Measurements from ENCODE around the gene PLXNA4.

GRCh38 chr7:132518102-132518838, 58.0 kb downstream of the PLXNA4 start:
- TF ChIP-seq, protein P1, sequence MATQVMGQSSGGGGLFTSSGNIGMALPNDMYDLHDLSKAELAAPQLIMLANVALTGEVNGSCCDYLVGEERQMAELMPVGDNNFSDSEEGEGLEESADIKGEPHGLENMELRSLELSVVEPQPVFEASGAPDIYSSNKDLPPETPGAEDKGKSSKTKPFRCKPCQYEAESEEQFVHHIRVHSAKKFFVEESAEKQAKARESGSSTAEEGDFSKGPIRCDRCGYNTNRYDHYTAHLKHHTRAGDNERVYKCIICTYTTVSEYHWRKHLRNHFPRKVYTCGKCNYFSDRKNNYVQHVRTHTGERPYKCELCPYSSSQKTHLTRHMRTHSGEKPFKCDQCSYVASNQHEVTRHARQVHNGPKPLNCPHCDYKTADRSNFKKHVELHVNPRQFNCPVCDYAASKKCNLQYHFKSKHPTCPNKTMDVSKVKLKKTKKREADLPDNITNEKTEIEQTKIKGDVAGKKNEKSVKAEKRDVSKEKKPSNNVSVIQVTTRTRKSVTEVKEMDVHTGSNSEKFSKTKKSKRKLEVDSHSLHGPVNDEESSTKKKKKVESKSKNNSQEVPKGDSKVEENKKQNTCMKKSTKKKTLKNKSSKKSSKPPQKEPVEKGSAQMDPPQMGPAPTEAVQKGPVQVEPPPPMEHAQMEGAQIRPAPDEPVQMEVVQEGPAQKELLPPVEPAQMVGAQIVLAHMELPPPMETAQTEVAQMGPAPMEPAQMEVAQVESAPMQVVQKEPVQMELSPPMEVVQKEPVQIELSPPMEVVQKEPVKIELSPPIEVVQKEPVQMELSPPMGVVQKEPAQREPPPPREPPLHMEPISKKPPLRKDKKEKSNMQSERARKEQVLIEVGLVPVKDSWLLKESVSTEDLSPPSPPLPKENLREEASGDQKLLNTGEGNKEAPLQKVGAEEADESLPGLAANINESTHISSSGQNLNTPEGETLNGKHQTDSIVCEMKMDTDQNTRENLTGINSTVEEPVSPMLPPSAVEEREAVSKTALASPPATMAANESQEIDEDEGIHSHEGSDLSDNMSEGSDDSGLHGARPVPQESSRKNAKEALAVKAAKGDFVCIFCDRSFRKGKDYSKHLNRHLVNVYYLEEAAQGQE (IDR thresholded peaks at IDR 0.05; ENCODE audit: insufficient replicate concordance, low read depth) = peak; percentile 78
- TF ChIP-seq CTCF (IDR thresholded peaks at IDR 0.05; ENCODE audit: insufficient read depth, low read length) (peak; percentile 15), GABPA (IDR thresholded peaks at IDR 0.05; ENCODE audit: low read depth) (no peak)
